Fibroblast of skin of scalp (primary cell): ENCODE results near the gene GLG1.
"Not testable (repeated sequence)": the region's sequence is repeated elsewhere in the genome, so short reads cannot be mapped to it uniquely, and the experiment has no call there.

Source experiments
- DNase-seq: peaks from one replicate; pipeline ENCODE4 v3.0.0-alpha.2; 2013

The GLG1 gene

GRCh38 chr16:74574146-74574545 lies 32.8 kb downstream of the GLG1 start:
- DNase-seq, result no peak

DNA sequence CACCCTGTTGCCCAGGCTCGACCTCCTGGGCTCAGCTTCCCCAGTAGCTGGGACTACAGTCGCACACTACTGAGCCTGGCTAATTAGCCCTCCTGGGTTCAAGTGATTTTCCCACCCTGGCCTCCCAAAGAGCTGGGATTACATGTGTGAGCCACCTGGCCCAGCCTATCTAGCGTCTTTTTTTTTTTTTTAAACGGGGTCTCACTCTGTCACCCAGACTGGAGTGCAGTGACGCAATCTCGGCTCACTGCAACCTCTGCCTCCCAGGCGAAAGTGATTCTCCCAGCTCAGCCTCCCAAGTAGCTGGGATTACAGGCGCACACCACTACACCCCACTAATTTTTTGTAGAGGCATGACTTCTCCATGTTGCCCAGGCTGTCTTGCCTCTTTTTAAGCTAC lies 33.3 kb downstream of the GLG1 start:
- no peak for DNase-seq

DNA sequence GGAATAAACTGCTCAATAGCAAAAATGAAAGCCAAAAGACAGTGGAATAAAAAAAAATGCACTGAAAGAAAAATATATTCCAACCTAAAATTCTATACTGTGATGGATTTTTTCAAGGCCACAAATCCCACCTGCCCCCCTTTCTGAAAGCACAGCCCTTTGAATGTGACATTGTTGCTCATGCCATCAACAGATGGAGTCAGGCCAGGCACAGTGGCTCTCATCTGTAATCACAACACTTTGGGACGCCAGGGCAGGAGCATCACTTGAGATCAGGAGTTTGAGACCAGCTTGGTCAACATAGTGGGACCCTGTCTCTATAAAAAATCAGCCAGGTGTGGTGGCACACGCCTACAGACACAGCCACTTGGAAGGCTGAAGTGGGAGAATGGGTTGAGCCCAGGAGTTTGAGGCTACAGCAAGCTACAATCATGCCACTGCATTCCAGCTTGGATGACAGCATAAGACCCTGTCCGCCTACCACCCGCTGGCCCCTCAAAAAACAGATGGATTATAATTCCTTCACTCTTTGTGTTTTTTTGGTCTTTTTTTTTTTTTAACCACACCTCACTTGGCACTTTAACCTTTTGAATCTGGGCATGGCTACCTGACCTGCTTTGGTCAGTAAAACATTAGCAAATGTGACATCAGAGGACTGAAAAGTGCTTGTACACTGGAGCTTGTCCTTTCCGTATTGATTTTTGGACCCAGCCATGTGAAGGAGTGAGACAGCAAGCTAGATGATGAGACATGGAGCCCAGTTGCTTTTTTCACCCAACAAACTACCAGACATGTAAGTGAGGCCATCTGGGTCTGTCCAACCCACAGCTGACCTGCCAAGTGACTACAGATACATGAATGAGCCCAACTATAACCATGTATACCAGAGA lies 36.3 kb downstream of the GLG1 start:
- no peak for DNase-seq

DNA sequence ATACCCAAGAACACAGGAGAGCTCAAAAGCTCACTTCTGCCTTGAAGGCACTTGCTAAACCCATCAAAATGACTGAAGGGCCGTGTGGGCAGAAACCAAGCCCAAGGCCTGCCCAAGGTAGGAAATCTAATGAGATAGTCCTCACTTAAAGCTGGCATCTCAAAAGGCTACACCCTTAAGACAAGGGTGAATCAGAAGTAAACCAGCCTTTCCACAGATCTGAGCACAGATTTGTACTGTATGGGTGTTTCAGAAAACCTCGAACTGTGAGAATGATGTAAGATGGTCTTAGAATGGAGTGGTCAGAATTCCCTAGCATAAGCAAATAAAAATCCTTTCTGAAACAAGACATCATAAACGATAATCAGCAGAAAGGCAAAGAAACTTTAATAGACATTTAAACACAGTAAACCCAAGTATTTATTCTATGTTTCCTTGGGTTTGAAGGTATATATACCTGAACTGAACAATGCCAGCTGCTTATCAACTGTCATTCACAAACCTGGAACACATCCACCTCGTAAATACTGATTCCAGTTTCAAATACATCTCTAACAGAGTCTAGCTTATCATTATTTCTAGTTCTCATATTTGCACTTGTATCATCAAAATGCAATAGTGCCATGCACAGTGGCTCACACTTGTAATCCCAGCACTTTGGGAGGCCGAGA lies 37.8 kb downstream of the GLG1 start:
- DNase-seq, result peak; percentile 42

- no peak for DNase-seq
Measured at GRCh38 chr16:74567901-74568300, 39.0 kb downstream of the GLG1 start.

GRCh38 chr16:74565378-74565777 lies 41.5 kb downstream of the GLG1 start:
- DNase-seq, result no peak

- no peak for DNase-seq
Measured at GRCh38 chr16:74564451-74564984, 42.4 kb downstream of the GLG1 start.

DNA sequence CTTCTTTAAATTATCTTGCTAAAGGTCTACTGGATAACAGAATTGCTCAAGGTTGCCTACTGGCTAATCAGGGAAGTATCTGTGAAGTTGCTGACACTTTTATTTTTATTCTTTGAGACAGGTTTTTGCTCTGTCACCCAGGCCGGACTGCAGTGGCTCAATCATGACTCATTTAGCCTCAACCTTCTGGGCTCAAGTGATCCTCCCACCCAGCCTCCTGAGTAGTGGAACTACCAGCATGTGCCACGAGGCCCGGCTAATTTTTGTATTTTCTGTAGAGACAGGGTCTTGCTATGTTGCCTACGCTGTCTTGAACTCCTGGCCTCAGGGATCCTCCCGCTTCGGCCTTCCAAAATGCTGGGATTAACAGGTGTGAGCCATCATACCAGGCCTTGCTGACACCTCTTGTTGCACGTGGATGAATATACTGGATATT lies 43.1 kb downstream of the GLG1 start:
- DNase-seq, result no peak

GRCh38 chr16:74562117-74562516 lies 44.8 kb downstream of the GLG1 start:
- DNase-seq, result no peak

DNA sequence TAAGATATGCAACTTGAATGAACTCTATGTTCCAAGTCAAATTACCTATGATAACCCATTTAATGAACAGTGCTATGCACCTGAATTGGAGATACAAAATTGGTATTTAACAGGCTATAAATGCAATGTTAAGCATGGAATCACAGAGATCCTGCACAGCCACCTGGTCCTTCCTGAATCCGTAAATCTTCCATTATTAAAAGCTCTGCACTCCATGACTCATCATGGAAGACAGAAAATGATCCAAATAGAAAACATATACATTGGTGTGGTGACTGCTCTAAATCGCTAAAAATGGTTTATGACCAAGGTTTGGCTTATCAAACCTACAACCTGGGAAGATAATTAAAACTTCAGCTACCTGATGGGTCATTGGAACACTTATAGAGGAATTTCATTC lies 45.3 kb downstream of the GLG1 start:
- DNase-seq, result no peak

DNA sequence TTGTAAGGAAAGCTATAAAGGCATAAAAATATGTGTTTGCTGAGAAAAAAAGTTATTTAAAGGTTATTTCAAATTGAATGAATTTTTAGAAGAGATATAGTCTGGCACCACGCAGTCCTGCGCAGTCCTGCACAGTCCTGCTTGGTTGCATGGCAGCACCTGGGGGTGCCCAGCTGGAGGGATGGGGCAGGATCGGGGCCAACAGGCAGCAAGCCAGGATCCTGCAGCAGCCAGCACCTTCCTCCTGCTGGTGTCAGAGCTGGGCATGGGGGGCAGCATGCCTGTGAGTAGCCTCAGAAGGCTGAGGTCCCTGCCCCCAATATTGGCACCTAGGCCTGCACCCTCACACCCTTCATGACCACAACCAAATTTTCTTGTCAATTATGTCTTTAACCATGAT lies 46.0 kb downstream of the GLG1 start:
- DNase-seq, result no peak

GRCh38 chr16:74558873-74559272 lies 48.0 kb downstream of the GLG1 start:
- no peak for DNase-seq

GRCh38 chr16:74557275-74557674 lies 49.6 kb downstream of the GLG1 start:
- no peak for DNase-seq

DNA sequence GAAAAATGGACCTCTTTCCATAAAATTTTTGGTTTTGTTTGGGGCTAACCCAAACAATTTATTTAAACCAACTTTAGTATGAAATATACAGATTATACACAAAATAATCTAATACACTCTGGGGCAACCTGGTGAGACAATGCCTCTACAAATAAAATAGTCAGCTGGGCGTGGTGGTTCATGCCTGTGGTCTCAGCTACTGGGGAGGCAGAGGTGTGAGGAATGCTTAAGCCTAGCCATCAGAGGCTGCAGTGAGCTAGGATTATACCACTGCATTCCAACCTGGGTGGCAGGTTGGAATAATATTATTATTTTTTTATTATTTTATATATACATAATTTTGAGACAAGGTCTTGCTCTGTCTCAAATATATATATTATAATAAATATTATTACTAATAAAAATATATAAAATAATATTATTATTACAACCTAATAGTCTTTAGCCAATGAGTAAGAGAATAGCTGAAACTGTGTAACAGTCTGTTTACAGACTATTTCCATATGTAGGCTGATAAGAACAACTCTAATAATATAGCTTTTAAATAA lies 50.5 kb downstream of the GLG1 start:
- DNase-seq, result peak; percentile 12

DNA sequence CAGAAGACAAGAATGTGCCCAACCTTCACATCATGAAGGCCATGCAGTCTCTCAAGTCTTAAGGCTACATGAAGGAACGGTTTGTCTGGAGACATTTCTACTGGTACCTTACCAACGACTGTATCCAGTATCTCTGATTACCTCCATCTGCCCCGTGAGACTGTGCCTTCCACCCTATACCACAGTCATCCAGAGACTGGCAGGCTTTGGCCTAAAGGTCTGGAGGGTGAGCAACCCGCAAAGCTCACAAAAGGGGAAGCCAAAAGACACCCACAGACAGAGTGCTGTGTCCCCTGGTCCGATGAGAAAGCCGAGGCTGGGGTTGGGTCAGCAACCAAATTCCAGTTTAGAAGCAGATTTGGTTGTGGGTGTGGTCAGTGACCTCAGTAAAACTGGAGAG lies 54.6 kb downstream of the GLG1 start:
- DNase-seq, result not testable (repeated sequence)

DNA sequence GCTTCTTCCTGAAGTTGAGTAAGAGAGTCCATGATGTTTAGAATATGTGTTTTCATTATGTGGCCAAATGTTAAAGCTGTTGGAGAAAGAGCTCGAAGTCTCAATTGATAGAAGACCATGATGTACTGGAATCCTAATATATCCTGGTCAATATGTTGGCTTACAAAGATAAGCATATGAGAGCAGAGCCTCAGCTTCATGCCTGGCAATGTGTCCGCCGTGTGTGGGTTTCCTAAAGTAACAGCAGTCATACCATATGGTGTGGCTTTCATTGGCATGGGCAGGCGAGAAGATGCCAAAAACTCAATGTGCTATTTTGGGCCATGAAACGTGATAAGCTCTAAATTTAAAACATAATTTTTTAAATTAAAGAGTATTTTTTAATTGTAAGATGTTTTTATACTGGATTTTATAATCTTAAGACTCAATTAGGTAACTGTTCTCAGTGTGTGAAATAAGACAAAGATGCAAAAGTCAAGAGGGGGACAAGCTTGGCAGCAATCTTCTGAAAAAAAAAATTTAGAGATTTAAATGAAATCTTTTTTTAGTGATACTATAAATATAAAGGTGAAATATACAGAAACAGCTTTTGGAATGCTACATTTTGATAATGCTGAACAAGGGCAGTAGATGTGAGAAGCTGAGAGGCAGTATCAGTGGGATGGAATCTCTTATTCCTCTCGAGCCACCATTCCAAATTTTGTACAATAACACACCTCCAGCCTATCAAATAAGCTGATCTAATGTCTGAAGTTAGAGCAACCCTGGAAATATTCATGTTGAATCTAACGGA lies 56.5 kb downstream of the GLG1 start:
- DNase-seq, result not testable (repeated sequence)

DNA sequence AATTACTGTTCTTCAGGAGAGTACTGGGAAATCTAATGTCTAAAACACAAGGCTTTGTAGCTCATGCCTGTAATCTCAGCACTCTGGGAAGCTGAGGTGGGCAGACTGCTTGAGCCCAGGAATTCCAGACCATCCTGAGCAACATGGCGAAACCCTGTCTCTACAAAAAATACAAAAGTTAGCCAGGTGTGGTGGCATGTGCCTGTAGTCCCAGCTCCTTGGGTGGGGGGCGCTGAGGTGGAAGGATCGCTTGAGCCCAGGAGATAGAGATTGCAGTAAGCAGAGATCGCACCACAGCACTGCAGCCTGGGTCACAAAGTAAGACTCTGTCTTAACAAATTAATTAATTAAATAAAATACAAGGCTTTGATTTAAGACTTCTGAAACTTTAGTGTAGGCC lies 60.8 kb downstream of the GLG1 start:
- DNase-seq, result not testable (repeated sequence)

- DNase-seq, result not testable (repeated sequence)
Measured at GRCh38 chr16:74542911-74543578, 63.9 kb downstream of the GLG1 start.

DNA sequence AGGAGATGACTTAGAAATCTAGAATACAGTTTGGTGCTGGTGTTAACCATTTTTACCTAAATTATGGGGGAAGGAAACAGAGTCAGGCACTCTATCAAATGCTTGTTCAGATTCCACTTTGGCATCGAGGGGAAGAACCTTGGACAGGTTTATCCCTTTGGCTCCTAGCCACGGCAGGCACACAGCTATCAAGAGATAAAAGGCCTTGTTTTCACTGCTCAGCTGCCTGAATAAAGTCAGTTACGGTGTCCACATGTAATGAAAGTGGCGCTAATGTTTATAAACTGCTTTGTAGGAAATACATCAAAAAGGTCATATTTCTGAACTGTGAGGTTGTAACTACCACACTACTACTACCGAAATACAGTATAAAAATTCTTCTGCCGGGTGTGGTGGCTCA lies 66.3 kb downstream of the GLG1 start:
- not testable (repeated sequence) for DNase-seq

DNA sequence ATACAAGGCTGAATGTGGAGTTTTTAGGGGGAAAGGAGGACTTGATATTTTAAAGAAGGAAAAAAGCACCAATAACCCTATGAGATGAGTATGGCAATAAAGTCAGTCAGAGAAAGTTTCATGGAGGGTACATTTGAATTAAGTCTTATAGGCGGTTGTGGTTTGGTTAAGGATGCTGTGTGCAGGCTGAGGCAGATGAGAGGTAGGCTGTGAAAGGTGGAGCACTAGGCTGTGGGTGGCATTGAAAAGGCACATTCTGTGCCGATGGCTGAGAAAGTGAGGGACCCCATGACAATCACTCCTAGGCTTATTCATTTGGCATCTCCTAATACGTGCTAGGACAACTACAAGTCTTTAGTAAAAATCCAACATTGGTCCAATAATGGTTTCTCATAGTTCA lies 68.1 kb downstream of the GLG1 start:
- DNase-seq, result not testable (repeated sequence)

GRCh38 chr16:74537746-74538145 lies 69.2 kb downstream of the GLG1 start:
- not testable (repeated sequence) for DNase-seq

- DNase-seq, result peak; percentile 26
Measured at GRCh38 chr16:74534650-74535049, 72.3 kb downstream of the GLG1 start.
